HG03108 (cell line): ENCODE measurements around the gene PPP3CA.
"Not testable (repeated sequence)": the region's sequence is repeated elsewhere in the genome, so short reads cannot be mapped to it uniquely, and the experiment has no call there.

Experiments used
- ATAC-seq: cut with Tn5 transposase; IDR thresholded peaks from one replicate; pipeline ENCODE4 v1.9.1; 2021; ENCODE audit warnings: moderate library complexity; ENCODE audit not compliant: unreplicated experiment

Gene PPP3CA

DNA sequence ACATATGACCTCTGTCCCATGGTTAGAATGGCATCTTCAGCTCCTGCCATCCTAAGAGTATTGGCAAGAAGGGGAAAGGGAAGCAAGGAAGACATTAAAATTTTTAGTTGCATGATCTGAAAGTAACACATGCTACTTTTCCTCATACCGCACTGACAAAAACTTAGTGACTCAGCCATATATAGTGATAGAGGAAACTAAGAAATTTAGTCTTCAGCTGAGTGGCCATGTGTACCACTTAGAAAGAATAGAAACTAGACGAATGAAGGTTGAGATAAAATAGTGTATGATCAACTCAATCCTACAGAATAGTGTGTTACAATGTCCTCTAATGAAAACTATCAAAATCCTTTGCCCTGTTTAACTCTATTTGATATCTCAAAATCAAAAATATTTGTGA, 164.1 kb downstream of the PPP3CA start:
- no peak for ATAC-seq

DNA sequence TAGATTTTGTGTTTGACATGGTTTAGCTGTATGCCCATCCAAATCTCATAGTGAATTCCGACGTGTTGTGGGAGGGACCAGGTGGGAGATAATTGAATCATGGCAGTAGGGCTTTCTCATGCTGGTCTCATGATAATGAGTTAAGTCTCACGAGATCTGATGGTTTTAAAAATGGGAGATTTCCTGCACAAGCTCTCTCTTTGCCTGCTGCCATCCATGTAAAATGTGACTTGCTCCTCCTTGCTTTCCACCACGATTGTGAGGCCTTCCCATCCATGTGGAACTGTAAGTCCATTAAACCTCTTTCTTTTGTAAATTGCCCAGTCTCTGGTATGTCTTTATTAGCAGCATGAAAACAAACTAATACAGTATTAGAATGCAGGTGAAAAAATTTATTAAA, 164.6 kb downstream of the PPP3CA start:
- not testable (repeated sequence) for ATAC-seq

DNA sequence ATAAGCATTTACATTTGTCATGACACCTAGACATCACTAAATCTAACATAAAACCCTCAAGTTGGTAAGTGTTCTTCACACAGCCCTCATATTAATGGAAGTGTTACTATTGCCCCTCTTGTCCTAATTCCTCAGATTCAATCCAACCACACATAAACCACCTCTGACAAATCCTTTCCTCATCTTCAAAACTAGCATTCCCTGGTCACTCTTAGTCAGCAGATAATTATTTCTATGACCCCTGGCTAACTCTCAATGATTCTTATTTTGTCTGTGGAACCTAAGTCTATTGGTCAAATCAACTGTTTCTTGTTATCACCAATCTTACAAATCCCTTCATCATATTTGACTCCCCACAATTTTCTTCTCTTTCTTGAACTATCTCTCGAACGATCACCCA, 168.6 kb downstream of the PPP3CA start:
- no peak for ATAC-seq

DNA sequence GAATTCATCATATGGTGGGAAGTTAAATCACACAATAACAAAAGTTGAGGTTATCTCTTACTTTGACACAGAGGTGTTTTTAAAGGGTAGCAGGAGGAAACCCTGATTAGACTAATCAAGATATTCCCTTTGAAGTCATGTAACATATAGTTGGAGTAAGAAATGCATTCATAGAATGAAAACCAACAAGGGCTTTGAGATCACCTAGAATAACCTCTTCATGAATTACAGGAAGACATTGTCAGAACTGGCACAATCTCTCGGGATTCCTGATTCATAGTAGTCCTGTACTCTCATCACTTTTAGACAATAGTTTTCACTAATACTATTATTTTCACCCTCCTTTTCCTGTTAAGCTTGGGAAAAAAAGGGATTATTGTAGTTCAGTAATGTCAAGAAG, 170.2 kb downstream of the PPP3CA start:
- ATAC-seq, result no peak

DNA sequence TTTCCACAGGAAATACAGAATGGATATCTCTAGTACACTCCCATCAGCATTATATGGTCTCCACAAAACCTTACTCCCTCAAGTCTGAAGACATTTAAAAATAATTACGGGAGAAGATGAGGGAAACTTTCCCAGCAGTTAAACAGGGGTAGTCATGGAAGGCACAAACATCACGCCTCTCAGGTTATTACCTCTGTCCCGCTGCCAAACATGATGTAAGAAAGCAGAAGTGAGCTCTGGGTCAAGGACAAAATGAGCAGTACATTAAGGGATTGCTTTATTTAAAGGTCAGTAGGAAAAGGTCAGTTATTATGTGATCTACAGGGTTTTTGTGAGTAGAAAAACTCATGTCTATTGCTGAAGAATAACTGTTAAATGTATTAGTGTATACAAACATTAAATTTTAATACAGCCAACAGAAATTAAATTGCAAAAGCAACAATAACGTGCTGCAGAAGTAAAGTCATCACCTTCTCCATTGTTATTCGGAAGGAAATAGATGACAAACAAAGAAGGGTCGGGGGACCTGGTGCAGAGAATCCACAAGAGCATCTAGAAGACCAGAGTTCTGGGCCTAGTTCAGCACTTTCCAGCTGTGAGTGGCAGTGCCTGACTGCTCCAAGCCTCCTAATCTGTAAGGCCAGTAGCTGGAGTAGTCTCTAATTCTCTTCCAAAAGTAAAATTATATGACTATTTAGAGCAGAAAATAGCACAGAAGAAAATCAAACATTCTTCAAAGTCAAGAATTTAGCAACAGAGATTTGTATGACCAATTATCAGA, 171.2 kb downstream of the PPP3CA start:
- no peak for ATAC-seq

DNA sequence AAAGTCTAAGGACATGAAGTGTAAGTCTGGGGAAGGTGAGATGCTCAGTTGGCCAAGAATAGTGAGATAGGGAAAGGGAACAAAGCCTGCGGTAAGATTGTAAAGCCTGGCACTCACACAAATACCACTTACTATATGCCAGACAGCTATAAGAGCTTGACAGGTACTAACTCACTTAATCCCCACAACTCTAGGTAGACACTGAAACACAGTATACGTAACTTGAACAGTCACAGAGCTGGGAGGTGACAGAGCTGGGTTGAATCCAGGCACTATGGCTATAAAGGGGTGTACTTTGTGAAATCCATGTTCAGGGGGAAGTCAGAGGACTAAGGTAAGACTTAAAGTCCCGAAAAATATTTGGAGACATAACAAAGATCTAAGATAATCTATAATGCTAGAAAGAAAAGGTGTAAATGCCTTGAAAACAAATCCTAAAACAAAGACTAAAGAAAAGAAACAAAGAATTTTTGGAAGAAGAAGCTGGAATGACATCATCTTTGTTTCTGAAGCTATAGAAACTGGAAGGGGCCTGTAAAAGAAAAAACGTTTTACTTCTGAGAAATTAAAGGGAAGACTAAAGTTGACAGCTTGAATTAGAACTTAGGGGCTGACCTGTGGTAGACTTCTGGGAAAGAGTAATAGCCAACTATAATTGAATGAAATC, 172.5 kb downstream of the PPP3CA start:
- no peak for ATAC-seq

DNA sequence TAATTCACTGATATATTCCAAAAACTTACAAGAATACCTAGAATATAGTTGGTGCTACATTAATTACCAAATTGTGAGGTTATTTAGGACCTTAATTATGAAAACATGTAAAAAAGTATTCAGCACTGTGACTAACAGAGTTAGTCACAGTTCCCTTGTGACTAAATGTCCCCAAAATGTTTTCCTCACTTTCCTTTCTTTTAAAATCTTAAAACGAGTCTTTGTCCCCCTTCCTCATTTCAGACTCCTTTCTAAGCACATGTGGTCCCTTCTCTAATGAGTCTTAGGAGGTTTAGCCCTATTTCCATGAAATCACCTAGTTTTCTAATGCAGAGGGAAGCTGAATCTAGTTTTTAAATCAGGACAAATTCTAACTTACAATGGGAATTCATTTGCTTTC, 175.0 kb downstream of the PPP3CA start:
- no peak for ATAC-seq

DNA sequence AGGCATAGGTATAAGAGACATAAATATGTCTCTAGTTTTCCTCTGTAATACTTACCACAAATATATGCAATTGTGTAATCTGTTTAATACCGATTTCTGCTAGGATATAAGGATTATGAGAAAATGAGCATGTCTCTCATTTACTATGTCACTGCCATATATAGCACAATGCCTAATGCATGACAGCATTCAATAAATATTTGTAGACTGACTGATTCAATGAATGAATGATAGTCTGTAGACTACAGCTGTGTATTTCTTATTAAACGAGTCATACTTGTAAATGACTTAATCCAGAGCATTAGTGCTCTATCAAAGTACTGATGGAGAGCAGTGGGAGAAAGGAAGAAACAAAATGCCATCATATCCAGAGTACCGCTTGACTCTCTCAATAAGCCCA, 175.6 kb downstream of the PPP3CA start:
- ATAC-seq, result no peak

DNA sequence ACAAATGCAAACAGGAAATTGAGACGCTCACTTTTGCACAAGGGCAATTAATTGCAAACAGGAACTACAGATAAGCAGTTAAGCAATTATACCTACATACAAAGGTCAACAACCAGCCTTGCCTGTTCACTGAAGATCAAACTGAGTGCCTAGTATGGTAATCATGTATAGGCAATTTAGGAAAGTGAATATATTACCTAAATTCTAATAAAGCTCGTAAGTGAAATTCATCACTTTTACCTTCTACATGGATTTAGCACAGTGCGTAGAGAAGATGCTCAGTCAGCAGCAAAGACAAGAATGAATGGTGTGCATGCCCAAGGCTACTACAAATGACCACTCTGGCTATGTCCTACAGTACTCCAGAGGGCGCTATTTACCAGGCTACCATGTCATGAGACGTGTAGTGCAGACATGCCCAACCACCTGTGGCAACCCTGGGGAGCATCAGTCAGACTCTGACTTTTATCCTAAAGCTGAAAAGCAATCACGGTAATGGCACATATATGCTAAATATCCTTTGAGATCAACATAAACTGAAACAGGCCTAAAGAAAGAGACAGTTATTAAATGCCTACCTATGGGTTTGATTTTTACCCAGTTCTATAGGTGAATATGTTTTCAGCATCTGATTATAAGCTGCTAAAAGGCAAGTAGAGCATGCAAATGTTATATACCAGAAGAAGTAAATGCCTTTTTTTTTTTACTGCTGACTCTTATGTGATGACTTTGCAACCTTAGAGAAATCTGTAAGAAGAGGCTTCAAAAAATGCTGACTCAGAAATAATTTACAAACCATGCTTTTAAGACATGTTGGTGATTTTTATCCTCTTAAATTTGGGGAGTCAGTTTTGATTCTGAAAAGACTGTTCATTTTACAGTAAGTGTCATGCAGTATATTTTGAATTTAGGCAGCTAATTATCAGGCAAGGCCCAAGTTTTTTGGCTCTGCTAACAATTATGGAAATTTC, 178.0 kb downstream of the PPP3CA start:
- peak; percentile 97 for ATAC-seq

DNA sequence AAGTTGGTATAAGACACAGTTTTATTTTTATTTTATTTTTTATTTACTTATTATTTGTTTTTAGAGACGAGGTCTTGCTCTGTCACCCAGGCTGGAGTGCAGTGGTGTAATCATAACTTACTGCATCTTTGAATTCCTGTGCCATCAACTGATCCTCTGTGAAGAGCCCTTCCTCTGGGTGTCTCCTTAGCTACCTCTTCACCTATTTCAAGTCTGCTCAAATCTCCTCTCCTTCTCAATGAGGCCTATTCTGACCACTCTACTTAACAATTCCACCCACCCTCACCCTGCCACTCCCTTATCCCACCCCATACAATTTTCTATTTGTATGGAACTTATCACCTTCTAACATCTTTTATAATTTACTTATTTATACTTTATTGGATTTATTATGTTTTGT, 183.4 kb downstream of the PPP3CA start:
- ATAC-seq, result no peak

DNA sequence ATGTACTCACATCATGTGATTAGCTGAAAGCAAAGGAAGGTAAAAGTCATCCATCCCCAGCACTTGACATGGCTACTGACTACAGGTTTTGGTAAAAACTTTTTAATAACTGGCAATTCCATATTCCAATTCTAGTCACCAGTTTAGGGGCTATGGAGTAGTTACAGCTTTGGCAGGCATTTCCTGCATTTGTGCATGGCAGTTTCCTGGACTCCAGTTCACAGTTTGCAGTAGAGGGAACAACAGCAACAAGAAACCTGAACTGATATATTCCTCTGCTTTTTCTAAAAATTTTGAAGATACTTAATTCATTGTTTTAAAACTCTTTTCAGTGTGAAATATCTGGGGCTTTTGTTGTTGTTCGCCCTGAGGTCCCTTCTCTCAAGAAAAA, 184.3 kb downstream of the PPP3CA start:
- no peak for ATAC-seq

DNA sequence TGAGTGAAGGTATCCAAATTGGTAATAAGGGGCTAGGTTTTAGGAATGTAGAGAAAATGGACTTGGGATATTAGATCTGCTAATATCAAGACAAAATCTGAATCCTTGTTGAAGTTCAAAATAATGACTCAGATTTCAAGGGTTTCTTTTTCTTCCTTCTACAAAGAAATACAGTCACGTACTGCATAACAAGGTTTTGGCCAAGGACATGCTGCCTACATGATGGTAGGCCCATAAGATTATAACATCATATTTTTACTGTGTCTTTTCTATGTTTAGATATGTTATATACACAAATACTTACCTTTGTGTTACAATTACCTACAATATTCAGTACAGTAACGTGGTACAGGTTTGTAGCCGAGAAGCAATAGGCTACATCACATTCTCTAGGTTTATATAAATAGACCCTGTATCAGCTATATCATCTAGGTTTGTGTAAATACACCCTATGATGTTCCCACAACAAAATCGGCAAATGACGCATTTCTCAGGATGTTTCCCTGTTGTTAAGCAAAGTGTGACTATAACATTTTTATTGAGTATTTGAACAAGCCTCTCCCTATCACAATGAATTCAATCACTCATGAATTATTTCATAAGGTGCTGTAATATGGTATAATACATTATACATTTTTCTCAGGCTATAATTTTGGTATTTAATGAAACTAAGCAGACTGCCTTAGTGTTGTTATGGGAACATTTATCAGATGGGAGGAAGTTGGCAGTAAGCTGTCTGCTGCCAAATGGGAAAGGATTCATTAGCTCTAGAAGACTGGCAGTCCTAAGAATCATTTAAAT, 186.3 kb downstream of the PPP3CA start:
- no peak for ATAC-seq

DNA sequence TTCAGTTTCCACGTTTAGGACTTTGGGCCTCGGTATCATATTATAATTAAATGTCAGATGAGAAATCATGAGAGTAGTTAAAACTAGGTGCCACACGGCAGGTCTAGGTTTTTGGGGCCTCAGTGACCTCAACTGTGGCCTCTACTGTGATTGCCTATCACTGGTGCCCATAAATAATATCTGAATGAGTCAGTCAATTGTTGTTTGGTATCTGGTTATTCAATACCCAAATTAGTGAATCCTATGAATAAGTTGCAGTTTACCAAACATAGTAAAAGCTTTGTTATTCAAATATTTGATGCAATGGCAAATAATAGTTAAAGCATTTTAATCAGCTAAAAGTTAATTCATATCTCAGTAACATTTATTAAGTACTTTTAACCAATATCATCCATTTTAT, 188.8 kb downstream of the PPP3CA start:
- no peak for ATAC-seq

DNA sequence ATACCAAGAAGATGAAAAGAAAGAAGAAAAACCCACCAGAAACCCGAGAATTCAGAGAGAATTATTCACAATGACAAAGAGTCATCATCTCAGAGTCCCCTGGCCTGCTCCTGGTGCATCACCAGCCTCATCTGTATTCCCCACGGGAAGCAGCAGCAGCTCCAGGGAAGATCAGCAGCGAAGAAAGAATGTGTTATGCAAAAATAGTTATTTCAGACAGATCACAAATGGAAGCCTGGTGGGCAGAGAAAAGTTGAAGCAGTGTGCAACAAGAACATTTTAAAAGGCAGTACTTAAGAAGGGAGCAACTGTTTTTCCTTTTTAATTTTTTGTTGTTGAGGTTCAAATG, 189.2 kb downstream of the PPP3CA start:
- ATAC-seq, result no peak

DNA sequence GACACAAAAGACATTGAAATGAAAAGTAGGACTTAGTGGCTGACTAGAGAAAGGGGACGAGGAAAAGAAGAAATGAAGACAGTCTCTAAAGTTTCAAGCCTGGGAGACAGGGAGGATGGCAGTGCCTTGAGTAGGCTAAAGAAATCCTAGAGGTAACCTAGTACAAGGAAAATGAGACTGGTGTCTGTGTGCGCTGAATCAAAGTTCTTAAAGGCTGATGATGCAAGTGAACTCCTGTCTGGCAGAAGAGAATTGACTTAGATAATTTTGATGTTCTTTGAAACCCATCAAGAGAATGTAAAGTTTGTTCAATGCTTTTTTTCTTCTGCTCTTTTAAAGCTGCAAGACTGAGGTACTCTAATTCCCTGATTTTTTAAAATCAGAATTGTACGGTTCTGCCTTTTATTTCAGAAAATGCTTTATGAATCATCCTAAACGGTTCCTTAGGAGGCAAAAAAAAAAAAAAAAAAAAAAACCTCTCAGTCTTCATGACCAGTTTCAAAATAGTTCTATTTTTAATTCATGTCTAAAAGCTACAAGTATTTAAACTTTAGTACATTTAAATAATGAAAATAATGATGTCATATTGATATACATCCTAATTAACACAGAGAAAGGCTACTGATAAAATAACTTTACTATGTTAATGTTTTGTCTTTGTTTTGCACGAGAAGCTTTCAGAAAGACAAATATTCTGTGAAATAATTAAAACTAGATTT, 189.8 kb downstream of the PPP3CA start:
- ATAC-seq, result no peak

DNA sequence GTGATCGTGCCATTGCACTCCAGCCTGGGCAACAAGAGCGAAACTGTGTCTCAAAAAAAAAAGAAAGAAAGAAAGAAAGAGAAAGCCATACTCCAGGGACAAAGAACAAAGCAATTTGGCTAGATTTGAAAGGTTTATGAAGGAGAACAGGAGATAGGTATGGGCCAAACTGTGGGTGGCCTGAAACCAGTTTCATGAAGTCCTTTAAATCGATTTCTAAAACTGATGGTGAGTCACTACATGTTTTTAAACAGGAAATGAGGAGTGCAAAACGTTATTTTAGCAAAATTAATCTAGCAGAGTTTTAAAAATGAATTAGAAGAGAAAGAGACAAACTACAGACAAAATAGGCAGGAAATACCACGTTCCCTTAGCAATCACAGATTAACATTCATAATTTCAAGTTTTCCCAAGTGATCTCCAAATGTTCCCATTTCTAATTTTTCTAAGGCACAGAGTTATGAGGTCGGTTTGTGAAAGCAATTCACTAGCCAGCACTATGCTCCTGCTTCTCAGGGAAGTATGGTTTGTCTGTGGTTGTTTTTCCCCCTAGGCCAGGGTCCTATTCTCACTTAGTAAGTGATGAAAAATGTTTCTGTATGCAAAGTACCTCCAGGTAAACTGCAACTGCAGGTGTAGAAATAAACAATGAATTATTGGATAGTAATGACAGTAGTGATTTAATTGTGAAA, 190.6 kb downstream of the PPP3CA start:
- ATAC-seq, result no peak

DNA sequence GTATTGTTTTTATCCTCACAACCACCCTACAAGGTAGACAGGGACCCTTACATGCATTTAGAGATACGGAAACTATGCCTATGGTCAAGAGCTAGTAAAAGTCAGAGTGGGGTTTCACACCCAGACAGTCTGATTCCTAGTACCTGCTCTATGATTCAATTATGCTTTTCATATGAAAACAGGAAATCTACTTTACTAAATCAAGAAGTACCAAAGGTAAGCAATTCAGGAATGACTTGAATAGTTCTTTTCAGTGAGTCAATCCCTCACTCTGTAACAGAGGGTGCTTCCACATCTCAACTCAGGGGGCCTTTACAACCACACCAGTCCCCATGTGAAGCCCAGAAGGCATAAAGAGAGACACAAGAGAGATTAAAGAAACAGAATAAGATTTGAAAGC, 191.4 kb downstream of the PPP3CA start:
- ATAC-seq, result no peak

DNA sequence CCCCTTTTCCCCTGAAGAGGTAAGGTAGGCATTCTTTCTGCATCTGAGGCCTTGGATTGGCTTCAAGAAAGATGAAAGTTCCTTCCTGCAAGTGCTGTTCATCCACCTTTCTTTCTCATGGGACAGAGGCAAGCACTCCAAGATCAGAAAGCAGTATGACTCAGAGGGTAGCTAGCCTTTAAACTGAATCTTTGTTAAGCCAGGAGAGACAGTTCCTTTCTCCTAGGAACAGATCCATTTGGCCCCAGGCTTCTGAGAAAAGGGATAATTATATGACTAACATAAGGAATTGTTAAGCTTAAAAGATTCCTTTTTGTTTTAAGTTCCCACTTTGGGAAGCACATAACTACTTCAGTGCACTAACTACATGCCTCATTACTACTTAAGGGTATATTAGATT, 192.0 kb downstream of the PPP3CA start:
- ATAC-seq, result no peak

DNA sequence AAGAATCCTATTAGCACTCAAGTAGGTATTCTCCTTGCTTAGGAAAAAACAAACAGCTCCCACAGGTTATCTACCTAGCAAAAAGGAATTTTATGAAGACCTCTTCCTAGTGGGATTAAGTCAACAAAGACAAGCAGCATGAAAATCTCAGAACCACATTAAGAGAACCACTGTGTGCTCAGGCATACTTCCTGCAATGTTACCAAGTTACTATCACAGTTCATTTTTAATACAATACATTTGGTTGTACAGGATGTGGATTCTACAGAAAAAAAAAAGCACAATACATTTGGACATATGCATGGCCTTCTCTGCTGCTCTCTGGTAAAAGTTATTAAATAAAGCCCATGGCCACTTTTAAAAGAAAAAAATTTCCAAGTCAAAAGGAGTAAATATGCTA, 193.7 kb downstream of the PPP3CA start:
- ATAC-seq, result no peak

DNA sequence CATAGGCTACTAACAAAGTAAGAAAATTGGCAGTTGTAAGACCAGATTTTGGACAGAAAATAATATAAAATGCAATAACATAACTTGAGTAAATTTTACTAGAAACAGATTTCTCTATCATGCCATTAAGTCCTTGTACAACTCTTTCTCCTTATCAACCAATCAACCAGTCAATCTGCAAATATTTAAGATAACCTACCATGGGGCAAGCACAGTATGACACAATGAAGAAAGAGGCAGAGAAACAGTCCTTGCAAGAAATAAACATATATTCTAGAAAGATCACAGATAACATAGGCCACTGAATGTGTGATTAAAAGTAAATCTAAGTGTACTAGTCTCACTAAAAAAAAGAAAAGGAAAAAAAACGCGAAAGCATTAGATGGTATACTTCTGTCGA, 194.8 kb downstream of the PPP3CA start:
- ATAC-seq, result no peak
